ENCODE results near the gene RAB3C. TPM values are rescaled to one million over a fixed set of nuclear protein-coding genes. Genes with fewer than 3 reads are reported as not detected.

The RAB3C gene
- total and polyA plus RNA-seq, 9 donors = 0.11 to 17.2 (median 2.7) TPM

- Histone ChIP-seq H3K9me3 (no peaks in the 10 kb centered on the region), H3K36me3 (no peaks in the 10 kb centered on the region), H3K4me3 (no peak overlapping the region), H3K4me1 (ENCODE audit: insufficient read depth) (peaks cover 1% of the 10 kb centered on the region), H3K27ac (no peak overlapping the region), H3K27me3 (no peaks in the 10 kb centered on the region)
- no peak for DNase-seq
- TF ChIP-seq POLR2A (IDR thresholded peaks at IDR 0.05) = no peak
- TF ChIP-seq EP300 (IDR thresholded peaks at IDR 0.05) = no peak
- no peak for TF ChIP-seq CTCF (IDR thresholded peaks at IDR 0.05)
- intact Hi-C loops (cut with DNase I) = no loop called here
- 48 to 58% (median 52%) methylated on average over 2 of the region's 2 CpGs for WGBS, 3 donors
These were observed 188.9 kb downstream of the RAB3C start for GRCh38 chr5:58771796-58772195.

GRCh38 chr5:58773744-58774441, 191.0 kb downstream of the RAB3C start:
- Histone ChIP-seq H3K4me3 (no peak overlapping the region), H3K27ac (no peak overlapping the region), H3K27me3 (no peaks in the 10 kb centered on the region), H3K36me3 (no peaks in the 10 kb centered on the region), H3K4me1 (ENCODE audit: insufficient read depth) (peaks cover 1% of the 10 kb centered on the region), H3K9me3 (no peaks in the 10 kb centered on the region)
- TF ChIP-seq POLR2A (IDR thresholded peaks at IDR 0.05) (no peak), CTCF (IDR thresholded peaks at IDR 0.05) (no peak), EP300 (IDR thresholded peaks at IDR 0.05) (no peak)
- 0 to 6% (median 2%) methylated on average over 2 of the region's 2 CpGs for WGBS, 3 donors
- intact Hi-C loops (cut with DNase I) = no loop called here
- peak in 4 of 5 donors; percentile 47 to 60 (median 54) for DNase-seq

GRCh38 chr5:58774937-58775336, 192.1 kb downstream of the RAB3C start:
- intact Hi-C loops (cut with DNase I) = no loop called here
- 83 to 95% (median 92%) methylated on average over 2 of the region's 2 CpGs for WGBS, 3 donors
- peaks cover 1% of the 10 kb centered on the region for H3K4me1 ChIP-seq (ENCODE audit: insufficient read depth)
- no peak for DNase-seq
- H3K4me3 ChIP-seq = no peak overlapping the region
- TF ChIP-seq CTCF (IDR thresholded peaks at IDR 0.05) = no peak
- TF ChIP-seq POLR2A (IDR thresholded peaks at IDR 0.05) = no peak
- TF ChIP-seq EP300 (IDR thresholded peaks at IDR 0.05) = no peak
- no peaks in the 10 kb centered on the region for H3K9me3 ChIP-seq
- H3K27me3 ChIP-seq = no peaks in the 10 kb centered on the region
- H3K36me3 ChIP-seq = no peaks in the 10 kb centered on the region
- H3K27ac ChIP-seq = no peak overlapping the region

- no peak overlapping the region for H3K4me3 ChIP-seq
- 65 to 93% (median 87%) methylated on average over 2 of the region's 2 CpGs for WGBS, 3 donors
- TF ChIP-seq CTCF (IDR thresholded peaks at IDR 0.05) (no peak), POLR2A (IDR thresholded peaks at IDR 0.05) (no peak), EP300 (IDR thresholded peaks at IDR 0.05) (no peak)
These were observed 192.9 kb downstream of the RAB3C start for GRCh38 chr5:58775701-58776262.

More at GRCh38 chr5:58775701-58776262, 192.9 kb downstream of the RAB3C start:
- Histone ChIP-seq H3K9me3 (no peaks in the 10 kb centered on the region), H3K4me1 (ENCODE audit: insufficient read depth) (peaks cover 1% of the 10 kb centered on the region), H3K27me3 (no peaks in the 10 kb centered on the region), H3K36me3 (no peaks in the 10 kb centered on the region), H3K27ac (no peak overlapping the region)
- no peak for DNase-seq
- intact Hi-C loops (cut with DNase I) = no loop called here
